ENCODE measurements around the gene NOS3.

DNA sequence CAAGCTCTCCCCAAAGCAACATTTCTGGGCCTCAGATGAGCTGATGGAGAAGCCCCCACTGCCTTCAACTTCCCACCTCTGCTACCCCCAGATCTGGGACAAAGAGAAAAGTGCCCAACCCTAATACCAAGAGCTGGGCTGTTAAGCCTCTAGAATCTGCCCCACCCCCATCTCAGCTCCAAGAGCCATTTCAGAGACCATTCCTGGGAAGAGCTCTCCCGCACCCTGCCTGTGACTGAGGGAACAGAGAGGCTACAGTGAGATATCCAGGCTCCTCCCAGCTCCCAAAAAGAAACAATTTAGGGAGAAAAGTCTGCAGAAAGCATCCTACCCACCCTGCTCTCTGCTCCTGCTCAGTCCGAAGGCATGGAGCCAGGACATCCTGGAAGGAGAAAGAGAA, 10.2 kb upstream of the NOS3 start:
- TF ChIP-seq POLR2AphosphoS5 (IDR thresholded peaks at IDR 0.05; ENCODE audit: low read depth, low read length), result no peak
- TF ChIP-seq, protein P1, sequence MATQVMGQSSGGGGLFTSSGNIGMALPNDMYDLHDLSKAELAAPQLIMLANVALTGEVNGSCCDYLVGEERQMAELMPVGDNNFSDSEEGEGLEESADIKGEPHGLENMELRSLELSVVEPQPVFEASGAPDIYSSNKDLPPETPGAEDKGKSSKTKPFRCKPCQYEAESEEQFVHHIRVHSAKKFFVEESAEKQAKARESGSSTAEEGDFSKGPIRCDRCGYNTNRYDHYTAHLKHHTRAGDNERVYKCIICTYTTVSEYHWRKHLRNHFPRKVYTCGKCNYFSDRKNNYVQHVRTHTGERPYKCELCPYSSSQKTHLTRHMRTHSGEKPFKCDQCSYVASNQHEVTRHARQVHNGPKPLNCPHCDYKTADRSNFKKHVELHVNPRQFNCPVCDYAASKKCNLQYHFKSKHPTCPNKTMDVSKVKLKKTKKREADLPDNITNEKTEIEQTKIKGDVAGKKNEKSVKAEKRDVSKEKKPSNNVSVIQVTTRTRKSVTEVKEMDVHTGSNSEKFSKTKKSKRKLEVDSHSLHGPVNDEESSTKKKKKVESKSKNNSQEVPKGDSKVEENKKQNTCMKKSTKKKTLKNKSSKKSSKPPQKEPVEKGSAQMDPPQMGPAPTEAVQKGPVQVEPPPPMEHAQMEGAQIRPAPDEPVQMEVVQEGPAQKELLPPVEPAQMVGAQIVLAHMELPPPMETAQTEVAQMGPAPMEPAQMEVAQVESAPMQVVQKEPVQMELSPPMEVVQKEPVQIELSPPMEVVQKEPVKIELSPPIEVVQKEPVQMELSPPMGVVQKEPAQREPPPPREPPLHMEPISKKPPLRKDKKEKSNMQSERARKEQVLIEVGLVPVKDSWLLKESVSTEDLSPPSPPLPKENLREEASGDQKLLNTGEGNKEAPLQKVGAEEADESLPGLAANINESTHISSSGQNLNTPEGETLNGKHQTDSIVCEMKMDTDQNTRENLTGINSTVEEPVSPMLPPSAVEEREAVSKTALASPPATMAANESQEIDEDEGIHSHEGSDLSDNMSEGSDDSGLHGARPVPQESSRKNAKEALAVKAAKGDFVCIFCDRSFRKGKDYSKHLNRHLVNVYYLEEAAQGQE (IDR thresholded peaks at IDR 0.05; ENCODE audit: insufficient read depth in 1 of 2, low read depth in 2 of 2, low read length in 2 of 2), result no peak
- TF ChIP-seq SIN3A (IDR thresholded peaks at IDR 0.05; ENCODE audit: borderline replicate concordance, insufficient read depth, low read length), result no peak
- TF ChIP-seq TAF1 (IDR thresholded peaks at IDR 0.05; ENCODE audit: borderline replicate concordance, insufficient read depth, low read length), result no peak
- no peak for TF ChIP-seq FOXP2 (optimal IDR thresholded peaks at IDR 0.05; ENCODE audit: borderline replicate concordance, extremely low read depth, extremely low read length, insufficient read depth)

All from PFSK-1 (cell line).